Uterus (tissue), 4 donors: ENCODE measurements around the gene CELSR1. TPM values are rescaled to one million over a fixed set of nuclear protein-coding genes. Genes with fewer than 3 reads are reported as not detected.

Experiments used
- DNase-seq, 2 donors: peaks; one replicate each; pipeline ENCODE4 v3.0.0-alpha.2; 2019 to 2020
- H3K27ac ChIP-seq, 2 donors: fragments of 200-600 bp; sonication (generic); 1 replicate in 1 of 2; 2 replicates in 1 of 2; pipeline ENCODE4 v1.5.1; 2016 to 2018
- H3K27me3 ChIP-seq, 2 donors: fragments of 200-600 bp; sonication (generic); one replicate each; pipeline ENCODE4 v1.5.1; 2018 to 2019; ENCODE audit warnings: control low read depth in 1 of 2
- H3K36me3 ChIP-seq, 2 donors: fragments of 200-600 bp; sonication (generic); one replicate each; pipeline ENCODE4 v1.5.1; 2019; ENCODE audit warnings: control low read depth in 1 of 2
- H3K4me1 ChIP-seq, 2 donors: fragments of 200-600 bp; sonication (generic); one replicate each; pipeline ENCODE4 v1.5.1; 2018 to 2019; ENCODE audit warnings: control low read depth in 1 of 2
- H3K4me3 ChIP-seq, 2 donors: fragments of 200-600 bp; sonication (generic); 1 replicate in 1 of 2; 2 replicates in 1 of 2; pipeline ENCODE4 v1.5.1; 2018 to 2019; ENCODE audit warnings: mild to moderate bottlenecking in 1 of 2
- H3K9me3 ChIP-seq, 2 donors: fragments of 200-600 bp; sonication (generic); one replicate each; pipeline ENCODE4 v1.5.1; 2019; ENCODE audit warnings: control low read depth in 1 of 2
- POLR2A ChIP-seq, 2 donors: fragments of 450-650 bp; IDR thresholded peaks; one replicate each; pipeline ENCODE4 v1.6.1; 2016; ENCODE audit warnings: antibody characterized with exemption in 2 of 2, mild to moderate bottlenecking in 1 of 2, moderate library complexity in 1 of 2
- intact Hi-C: fragments of 100-400 bp; cut with DNase I; formaldehyde crosslinking; loops from one replicate; pipeline ENCODE4 v1.15.1; 2023; ENCODE audit warnings: low total_unique reads
- total RNA-seq, 4 donors: library from RNA; depleted of rRNA in 3 of 4; stranded (reverse); fragments of >200 nt in 3 of 4; gene quantifications; one replicate each; pipeline versions ENCODE4 v1.1.0 to v1.2.4, GENCODE V29; 2014 to 2023
- TF ChIP-seq, protein P1 (sequence below), 4 experiments: fragments of 200-600 bp in 2 of 4; fragments of 450-650 bp in 2 of 4; sonication (generic) in 2 of 4; IDR thresholded peaks; one replicate each; pipeline ENCODE4 v1.5.1; 2016 to 2019; ENCODE audit warnings: antibody characterized with exemption in 4 of 4, mild to moderate bottlenecking in 2 of 4, moderate library complexity in 1 of 4
- donor health status: DM: yes; HTN: yes; CAD: no.

CELSR1 gene
- total RNA-seq, 4 donors from 2014 or later, result 1.5 to 15.8 (median 8.4) TPM

- Histone ChIP-seq H3K27me3 (no peaks in the 10 kb centered on the region), H3K9me3 (no peaks in the 10 kb centered on the region), H3K27ac (no peak overlapping the region), H3K4me3 (no peak overlapping the region), H3K36me3 (no peaks in the 10 kb centered on the region), H3K4me1 (no peaks in the 10 kb centered on the region)
- no peak for DNase-seq
- TF ChIP-seq, protein P1, sequence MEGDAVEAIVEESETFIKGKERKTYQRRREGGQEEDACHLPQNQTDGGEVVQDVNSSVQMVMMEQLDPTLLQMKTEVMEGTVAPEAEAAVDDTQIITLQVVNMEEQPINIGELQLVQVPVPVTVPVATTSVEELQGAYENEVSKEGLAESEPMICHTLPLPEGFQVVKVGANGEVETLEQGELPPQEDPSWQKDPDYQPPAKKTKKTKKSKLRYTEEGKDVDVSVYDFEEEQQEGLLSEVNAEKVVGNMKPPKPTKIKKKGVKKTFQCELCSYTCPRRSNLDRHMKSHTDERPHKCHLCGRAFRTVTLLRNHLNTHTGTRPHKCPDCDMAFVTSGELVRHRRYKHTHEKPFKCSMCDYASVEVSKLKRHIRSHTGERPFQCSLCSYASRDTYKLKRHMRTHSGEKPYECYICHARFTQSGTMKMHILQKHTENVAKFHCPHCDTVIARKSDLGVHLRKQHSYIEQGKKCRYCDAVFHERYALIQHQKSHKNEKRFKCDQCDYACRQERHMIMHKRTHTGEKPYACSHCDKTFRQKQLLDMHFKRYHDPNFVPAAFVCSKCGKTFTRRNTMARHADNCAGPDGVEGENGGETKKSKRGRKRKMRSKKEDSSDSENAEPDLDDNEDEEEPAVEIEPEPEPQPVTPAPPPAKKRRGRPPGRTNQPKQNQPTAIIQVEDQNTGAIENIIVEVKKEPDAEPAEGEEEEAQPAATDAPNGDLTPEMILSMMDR (IDR thresholded peaks at IDR 0.05), result no peak
- no peak for TF ChIP-seq POLR2A (IDR thresholded peaks at IDR 0.05)
- intact Hi-C loops, result no loop called here
Observed at GRCh38 chr22:46312056-46312455, 225.4 kb downstream of the CELSR1 start.

Other genes starting within 250 kb of the CELSR1 start
- gene GTSE1, start 240.8 kb downstream of the CELSR1 start, total RNA-seq, result 1 to 10 TPM in 1 of 4 donors, under 1 TPM in 1, not detected in 2; 0.21 to 6.9 TPM
- gene TRMU, start 201.9 kb downstream of the CELSR1 start, total RNA-seq, result 10 to 100 TPM; 14.1 to 52.5 (median 31.2) TPM
- 10 to 100 TPM in 3 of 4 donors, 1 to 10 TPM in 1; 5.6 to 37.0 (median 15.2) TPM for gene GRAMD4, start 82.8 kb upstream of the CELSR1 start, total RNA-seq
- 10 to 100 TPM; 37.4 to 59.9 (median 57.3) TPM for gene CERK, start 200.6 kb upstream of the CELSR1 start, total RNA-seq
- 10 to 100 TPM in 3 of 4 donors, 1 to 10 TPM in 1; 9.2 to 45.3 (median 22.8) TPM for gene TBC1D22A, start 225.0 kb upstream of the CELSR1 start, total RNA-seq